IPS-NIHi7 (cell line): Measurements from ENCODE around the gene PDE9A.
"Not testable (repeated sequence)": the region's sequence is repeated elsewhere in the genome, so short reads cannot be mapped to it uniquely, and the experiment has no call there.

Experiments
- DNase-seq: peaks from one replicate; pipeline ENCODE4 v3.0.0; 2012; ENCODE audit warnings: mixed read lengths; ENCODE audit errors: extremely low spot score

PDE9A gene

DNA sequence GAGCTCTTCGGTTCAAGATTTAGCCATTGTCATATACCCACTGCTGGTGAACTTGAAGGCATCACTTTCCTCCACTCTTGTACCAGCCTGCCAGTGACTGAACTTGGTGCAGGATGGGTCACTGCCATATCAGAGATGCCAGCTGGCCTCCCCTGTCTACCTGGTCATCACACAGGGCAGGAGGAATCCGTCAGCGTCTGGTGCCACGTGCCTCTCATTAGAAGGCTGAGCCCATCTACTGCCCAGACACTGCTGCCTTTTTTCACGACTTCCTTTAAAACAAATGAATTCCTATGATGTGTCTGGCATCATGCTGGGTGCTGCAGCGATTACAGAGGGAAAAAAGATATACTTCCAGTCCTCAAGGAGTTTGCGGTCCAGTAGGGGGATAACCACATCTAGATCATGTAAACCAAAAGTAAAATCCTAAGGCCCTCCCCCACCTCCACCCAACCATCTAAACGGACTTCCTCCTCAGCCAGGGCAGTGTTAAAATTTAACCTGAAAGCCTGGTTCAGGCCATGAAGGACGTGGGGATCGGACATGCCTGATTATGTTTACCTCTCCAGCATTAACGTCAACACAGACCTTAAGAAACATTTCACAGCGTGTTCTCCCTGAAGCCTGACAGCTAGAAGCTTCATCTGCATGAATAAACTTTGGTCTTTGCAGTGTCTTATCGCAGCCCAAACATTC is 29.2 kb upstream of the PDE9A start:
- no peak for DNase-seq

DNA sequence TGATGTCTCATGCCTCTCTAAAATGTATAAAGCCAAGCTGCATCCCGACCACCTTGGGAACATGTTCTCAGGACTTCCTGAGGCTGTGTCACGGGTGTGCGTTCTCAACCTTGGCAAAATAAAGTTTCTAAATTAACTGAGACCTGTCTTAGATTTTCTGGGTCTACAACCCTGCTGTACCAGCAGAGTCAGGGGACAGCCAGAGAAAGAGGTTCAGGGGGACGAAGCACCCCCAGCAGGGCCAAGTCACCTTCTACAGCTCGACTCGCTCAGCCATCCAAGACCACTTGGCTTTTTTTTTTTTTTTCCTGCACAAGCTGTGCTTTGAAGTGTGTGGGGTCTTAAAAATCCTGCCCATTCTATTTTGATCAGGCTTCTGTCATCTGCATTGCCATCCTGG is 28.5 kb upstream of the PDE9A start:
- DNase-seq = no peak

DNA sequence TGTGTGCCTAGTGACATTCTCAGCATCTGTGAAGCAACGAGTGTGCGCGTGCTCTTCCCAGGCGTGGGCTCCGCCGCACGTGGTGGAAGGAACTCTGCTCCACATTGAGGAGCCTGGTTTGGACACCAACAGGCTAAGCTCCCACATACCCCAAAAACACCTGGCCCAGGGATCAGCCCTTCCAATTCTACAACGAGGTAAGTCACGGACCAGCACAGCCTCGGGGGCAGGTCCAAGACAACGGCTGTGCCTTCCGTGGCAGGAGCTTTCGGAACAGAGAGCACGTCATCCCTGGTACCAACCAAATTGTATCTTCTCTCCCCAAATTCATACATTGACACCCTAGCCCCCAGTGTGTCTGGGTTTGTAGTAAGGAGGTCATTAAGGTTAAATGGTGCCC is 27.2 kb upstream of the PDE9A start:
- DNase-seq = no peak

DNA sequence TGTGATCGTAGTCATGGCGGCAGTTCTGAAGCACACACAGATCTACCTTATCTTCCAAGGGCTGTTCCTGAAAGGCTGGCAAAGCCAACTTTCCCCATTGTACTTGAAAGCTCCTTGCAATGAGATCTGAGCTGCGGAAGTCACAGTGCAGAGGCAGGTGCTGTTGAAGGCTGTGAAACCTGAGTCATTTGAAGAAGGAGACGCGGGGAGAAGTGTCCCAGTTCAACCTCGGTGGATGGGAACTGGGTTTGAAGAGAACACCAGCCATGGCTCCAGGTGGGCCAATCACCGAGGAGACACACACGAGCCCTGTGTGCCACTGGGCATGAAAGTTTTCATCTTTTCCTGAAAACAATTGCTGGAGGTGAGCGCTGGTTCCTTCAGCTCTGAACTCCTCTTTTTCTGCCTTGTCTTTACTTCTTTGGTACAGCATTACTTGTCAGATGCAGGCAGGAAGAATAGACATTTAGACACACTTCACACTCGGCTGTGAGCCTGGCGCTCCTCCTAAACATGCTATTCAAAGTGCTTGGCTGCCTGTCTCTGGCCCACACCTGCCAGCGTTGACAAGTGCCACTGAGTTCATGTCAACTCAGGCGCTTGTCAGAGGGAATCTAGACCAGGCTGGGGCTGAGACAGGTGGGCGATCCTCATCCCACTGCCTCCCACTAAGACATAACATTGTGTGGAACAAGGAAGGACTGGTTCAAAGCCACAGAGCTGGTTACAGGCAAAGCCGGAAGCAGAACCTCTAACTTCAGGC is 25.7 kb upstream of the PDE9A start:
- no peak for DNase-seq

DNA sequence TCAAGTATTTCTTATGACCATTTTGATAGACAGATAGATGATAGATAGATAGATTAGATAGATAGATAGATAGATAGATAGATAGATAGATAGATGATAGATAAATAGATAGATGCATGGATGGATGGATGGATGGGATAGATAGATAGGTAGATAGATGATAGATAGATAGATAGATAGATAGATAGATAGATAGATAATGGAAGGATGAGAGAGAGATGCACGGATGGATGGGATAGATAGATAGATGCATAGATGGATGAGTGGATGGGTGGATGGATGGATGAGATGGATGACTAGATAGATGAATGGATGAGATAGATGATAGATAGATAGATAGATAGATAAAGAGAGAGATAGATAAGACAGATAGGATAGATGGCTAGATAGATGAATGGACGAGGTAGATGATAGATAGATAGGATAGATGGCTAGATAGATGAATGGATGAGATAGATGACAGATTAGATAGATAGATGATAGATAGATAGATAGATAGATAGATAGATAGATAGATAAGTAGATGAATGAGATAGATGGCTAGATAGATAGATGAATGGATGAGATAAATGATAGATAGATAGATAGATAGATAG is 24.9 kb upstream of the PDE9A start:
- not testable (repeated sequence) for DNase-seq

DNA sequence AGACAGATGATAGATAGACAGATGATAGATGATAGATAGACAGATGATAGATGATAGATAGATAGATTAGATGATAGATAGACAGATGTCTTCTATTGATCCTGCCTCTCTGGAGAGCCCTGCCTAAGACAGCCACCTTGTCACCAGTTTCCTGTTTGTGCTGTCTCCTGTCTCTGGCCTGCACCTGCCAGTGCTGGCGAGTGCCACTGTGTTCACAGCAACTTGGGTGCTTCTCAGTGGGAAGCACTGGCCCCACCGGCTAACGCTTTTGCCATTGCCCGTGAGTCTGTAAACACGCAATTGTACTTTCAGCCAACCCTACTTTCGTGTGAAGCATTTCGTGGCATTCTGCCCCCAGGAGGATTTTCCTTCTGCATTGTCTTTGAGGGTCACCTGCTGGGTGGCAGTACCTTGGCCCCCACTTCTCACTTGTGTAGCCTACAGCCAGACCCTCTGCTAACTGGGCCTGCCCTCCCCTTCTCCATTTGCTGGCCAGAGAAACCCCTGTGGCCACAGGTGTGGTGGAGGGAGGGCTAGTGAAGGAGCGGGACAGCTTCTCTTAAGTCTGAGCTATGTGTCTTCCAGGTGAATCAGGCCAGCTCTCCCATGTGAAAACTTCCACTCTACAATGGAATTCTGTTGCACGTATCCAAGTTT is 23.4 kb upstream of the PDE9A start:
- no peak for DNase-seq

DNA sequence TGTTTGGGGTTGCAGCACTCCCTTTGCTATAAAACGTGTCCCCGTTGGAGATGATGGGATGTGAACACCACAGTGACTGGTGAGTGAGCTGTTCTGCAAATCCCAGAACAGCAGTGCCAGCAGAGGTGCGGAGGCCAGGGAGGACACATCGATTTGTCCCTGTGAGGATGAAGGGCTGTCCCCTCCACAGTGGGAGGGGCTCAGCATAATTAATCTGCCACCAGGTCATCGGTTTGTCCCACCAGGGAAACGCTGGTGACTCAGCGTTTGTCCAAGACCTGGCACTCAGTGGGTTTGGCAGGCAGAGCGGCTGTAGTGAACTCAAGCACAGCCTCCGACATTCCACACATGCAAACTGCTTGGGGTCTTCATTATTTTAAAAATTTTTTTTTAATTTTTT is 22.8 kb upstream of the PDE9A start:
- DNase-seq = no peak

DNA sequence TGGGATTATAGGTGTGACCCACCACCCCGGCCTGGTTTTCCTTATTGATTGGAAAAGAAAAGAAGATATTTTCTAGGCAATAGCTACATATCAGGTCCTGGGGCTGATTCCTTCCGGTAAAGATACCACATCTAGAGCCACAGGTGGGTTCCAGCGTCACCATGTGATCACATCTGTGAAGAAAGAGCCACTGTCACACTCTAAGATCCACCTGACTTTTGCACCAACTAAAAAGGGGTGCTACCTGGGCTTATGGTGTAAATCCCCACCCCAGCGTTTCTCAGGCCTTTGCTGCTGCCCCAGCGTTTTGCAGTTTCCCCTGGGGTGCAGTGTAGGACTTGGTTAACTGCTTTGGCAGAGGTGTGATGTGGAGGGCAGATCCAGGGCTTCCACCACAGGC is 22.3 kb upstream of the PDE9A start:
- no peak for DNase-seq

DNA sequence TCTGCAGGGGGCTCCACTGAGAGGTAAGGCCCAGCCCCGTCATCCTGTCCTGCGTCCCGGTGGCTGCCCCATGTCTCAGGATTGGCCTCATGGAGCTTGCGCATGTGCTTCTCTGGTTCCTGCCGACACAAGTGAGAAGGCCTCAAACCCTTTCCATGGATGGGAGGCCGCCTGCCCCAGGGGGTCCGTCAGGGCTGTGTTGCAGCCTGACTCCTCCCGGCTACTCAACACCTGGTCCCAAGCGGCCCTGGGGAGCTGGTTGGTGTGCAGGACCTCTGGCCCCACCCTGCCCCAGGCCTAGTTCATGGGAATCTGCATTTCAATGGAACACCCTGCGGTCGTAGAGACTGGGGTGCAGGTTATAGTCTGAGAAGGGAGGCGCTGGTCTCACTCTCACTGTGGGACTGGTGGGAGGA is 21.1 kb upstream of the PDE9A start:
- no peak for DNase-seq

DNA sequence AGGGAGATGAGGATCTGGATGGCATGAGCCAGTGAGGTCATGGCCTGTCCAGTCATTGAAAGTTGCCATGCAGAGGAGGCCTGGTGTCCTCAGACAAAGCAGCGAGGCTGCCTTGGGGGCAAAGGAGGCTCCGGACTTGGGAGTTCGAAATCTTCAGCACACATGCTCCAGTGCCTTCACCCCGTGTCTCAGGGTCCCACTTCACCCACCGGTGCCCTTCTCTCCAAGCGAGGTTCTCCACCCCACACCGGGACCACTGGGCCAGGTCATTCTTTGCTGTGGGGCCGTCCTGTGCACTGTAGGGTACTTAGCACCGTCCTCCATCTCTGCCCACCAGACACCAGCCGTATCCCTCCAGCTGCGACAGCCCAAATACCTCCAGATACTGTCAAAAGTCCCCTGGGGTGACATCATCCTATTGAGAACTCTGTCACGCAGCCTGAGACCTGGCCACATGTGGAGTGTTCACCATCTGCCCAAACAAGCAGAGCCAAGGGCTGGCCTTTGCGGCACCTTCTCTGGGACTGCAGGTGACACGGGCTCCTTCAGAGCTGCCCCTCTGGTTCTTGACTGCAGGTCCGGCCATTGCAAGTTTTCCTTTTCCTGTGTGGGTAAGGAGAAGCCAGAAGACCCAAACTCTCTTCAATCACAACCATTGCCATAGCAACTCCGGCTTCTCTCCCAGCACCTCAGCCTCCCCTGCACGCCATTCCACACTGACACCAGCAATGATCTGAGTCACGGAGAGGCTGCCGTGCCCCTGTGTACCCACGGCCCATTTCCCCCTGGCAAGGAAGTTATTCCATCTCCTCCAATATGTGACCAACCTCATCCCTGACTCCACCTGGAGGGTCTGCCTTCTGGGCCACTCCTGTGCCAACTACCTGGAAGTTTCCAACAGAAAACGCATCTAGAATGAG is 20.4 kb upstream of the PDE9A start:
- no peak for DNase-seq

DNA sequence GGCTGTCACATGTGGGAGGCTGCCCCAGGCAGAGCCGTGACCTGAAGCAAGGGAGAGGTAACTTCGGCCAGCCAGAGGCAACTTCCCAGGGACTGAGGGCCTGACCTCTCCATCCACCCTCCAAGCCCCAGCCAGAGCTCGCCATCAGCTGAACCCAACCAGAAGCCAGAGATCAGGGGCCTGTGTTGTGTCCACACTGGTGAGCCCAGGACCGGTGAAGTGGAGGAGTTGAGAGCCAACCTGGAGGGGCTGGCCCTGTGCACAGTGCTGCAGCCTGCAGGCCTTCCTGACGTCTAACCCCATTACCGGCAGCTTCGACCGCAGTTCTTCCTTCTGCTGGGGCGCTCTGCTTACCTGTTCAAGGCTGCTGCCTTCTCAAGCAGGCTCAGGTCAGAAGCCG is 19.6 kb upstream of the PDE9A start:
- DNase-seq = no peak

DNA sequence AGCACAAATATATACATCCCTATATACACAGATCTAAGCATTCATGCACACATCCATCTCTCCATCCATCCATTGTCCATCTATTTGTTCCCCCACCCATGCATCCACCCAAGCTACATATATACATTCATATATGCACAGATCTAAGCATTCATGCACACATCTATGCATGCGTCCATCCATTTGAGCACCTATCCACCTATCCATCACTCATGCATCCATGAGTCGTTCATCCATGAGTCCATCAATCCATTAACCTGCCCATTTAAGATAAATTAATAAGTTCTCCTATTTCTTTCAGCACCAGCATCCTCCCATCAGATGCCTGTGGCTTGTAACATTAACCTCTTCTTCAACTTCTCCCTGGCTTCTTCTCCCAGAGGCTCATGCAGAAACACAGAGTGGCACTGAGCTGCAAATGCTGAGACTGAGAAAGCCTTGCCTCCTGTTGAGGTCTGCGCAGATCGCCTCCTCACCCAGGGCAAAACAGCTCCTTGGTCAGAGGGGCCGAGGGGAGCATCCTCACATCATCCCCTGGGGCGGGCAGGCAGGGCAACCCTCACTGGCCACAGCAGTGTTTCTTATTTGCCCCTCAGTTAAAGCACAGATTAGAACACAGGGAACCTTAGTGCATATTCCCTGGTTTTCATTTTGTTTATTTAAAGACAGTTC is 17.4 kb upstream of the PDE9A start:
- DNase-seq = no peak

DNA sequence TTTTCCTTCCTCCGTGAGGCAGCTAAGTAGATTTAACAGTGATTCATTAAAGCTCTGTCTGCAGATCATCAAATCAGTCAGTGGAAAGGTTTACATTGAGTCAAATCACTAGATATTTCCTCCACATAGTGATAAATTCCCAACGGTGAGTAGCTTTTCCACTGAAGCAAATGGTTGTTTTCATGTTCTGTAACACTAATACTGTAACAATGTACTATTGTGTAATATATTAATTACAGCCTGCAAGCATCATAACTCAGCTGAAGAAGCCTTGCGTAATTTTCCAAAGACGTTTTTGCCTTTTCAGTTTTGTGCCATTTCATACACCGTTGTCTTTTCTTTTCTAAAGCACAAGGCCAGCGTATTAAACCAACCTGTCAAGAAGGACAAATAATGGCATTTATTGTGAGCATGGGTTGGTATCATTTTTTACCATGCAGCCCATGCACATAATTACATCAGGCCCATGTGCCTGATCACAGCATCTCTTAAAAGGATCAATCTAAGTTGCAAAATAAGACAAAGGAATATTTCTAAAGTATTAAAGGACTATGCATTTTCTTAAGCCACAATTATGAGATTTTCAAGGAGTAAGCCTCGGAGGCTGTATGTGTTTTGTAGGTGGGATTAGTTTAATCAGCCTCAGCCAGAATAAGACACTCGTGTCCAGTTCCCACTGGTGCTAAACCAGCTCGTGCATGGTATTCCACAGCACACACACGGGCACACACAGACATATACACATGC is 16.7 kb upstream of the PDE9A start:
- DNase-seq = no peak

DNA sequence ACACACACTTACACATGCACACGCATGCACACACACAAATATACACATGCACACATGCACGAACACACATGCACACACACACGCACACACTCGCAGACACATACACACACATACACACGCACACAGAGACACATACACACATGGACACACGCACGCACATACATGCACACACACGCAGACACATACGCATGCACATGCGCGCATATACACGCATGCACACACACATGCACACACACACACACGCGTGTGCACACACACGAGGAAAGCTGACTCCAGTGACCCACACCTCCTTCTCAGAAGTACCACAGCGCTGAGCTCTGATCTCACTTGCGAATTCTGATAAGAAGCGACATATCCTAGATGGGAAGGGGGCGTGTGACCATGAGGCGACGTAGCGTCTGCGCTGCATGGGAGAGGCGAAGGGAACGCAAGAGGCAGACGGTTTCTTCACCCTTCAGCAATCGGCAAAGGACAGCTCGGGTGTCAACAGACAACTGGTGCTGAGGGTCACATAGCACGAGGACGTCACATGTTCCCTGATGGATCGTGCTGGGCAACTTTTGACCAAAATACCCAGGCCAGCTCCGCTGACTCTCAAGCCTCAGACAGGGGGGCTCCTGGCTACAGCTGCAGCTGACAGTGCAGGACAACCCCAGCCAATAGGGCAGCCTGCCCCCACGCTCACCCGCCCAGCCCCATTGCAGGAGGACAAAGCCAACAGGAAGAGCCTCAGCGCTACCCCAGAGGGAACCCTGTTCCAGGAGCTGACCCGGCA is 16.0 kb upstream of the PDE9A start:
- DNase-seq = no peak

DNA sequence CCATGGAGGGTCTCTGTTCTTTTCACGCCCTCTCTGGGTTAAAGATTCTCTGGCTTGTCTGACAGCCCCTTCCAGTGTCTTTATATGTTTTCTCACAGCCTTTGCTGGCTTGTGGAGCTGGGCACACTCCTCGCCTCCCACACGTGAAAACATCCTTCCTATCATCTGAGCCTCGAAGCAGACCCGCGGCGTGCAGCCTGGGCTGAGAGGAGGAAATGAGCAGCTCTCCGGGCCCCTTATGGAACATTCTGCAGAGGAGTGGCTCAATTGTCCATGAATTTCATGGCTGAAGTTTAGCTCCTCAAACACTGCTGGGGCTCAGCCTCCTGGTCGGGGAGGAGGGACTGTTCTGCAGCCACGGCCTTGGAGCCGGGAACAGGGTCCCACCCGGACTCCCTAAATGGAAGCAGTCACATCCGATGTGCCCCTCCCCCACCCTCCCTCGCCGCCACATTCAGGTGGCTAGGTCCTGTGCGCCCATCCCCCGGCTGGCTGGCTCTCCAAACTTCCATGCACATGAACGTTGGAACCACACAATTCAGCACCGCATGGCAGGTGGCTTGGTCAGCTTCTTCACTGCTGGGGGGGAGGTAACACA is 15.1 kb upstream of the PDE9A start:
- no peak for DNase-seq

DNA sequence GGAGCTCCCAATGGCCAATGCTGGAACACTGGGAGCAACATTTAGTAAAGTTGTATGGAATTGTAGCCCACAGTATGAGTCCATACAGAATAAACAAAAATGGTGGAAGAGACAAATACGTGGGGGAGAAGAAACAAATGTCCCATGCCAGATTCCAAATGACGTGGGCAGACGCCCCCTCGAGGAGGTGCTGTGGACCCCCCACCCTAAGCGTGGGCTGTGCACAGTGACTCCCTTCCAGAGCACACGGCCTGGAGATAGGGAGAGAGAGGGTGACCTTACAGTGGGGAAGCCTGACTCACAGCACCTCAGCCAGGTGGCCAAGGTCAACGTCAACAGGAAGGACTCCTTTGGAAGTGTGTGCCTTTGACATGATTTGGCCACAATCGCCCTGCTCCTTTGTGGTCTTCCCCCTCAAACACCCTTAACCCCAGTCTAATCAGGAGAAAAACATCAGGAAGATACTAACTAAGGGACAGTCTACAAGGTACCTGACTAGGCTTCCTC is 13.7 kb upstream of the PDE9A start:
- no peak for DNase-seq

DNA sequence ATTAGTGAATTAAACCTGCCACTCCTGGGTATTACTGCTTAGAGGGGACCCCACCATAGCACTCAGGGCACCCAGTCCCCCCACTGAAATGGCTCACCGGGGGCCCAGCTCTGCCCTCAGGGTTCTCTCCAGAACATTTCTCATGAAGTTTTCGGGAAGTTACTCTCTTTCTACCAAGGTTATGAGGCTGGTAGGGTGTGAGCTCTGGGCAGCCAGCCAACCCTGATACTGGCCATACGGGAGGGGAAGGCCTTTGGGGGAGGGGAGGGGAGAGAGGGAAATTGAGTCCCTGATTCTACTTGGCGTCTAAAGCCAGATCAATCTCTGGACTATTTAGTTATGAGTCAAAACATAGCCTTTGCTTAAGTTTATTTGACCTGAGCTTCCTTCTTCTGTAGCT is 12.9 kb upstream of the PDE9A start:
- no peak for DNase-seq

DNA sequence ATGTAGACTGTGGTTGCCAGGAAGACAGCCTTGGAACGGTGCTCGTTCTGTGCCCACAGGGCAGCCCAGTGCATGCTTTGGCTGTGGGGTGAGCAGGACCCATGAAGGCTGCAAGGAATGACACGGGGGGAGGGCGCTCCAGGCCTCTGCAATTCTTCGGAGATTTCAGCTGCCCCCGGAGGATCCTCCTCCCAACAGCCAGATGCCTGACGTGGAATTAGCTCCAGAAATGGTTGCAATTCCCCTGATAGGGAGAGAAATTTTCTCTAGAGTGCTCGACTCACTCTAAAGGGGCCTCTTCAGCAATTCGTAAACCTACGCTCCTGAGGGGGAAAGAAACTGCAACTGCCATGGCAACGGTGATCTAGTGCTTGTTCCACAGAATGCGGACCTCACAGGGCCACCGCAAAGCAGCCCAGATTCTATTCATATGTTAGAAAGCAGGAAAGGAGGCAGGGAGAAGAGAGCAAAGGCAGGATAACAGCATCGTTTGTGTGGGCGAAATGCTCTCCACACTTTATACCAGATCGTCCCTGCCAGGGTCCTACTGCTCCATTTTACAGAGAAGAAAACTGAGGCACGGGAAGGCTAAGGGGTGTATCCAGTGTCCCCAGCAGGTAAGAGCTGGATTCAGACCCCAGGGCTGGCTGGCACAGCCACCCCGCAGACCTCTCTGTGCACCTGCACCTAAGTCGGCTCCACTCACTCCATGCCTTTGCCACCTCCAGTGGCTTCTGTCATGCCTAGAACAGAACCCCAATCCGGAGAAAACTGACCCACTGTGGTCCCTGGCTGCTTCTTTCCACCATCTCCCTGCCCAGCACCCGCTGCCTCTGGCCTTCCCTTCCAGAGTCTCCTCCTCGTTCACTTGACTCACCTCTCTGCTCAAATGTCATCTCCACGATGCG is 11.9 kb upstream of the PDE9A start:
- no peak for DNase-seq
